Measurements from ENCODE around the gene MAN1A1. TPM values are rescaled to one million over a fixed set of nuclear protein-coding genes. Genes with fewer than 3 reads are reported as not detected.

MAN1A1 gene
- total RNA-seq, 4 donors from 2014 or later: 210 to 247 (median 229) TPM

DNA sequence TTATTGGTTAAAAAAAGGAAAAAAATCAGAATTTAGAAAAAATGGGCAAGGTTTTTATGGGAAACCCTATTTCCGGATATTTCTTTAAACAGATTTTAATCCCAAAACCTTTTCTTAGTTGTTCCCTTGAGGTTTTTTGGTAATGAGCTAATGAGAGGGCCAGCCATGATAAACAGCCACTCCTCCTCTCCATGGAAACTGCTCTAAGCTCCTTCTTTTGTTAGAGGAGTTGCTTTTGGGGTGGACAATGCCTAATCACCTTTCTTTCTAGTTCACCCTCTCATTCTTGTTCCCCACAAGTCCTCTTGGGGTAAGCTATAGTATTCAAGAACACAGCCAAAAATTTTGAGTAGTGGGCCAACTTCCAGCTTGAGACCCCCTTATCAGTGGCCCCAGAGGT, 166.1 kb downstream of the MAN1A1 start:
- TF ChIP-seq, protein P1, sequence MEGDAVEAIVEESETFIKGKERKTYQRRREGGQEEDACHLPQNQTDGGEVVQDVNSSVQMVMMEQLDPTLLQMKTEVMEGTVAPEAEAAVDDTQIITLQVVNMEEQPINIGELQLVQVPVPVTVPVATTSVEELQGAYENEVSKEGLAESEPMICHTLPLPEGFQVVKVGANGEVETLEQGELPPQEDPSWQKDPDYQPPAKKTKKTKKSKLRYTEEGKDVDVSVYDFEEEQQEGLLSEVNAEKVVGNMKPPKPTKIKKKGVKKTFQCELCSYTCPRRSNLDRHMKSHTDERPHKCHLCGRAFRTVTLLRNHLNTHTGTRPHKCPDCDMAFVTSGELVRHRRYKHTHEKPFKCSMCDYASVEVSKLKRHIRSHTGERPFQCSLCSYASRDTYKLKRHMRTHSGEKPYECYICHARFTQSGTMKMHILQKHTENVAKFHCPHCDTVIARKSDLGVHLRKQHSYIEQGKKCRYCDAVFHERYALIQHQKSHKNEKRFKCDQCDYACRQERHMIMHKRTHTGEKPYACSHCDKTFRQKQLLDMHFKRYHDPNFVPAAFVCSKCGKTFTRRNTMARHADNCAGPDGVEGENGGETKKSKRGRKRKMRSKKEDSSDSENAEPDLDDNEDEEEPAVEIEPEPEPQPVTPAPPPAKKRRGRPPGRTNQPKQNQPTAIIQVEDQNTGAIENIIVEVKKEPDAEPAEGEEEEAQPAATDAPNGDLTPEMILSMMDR (IDR thresholded peaks at IDR 0.05): no peak
- ATAC-seq (ENCODE audit: low FRiP score): no peak
- no peak for DNase-seq (ENCODE audit: low spot score)

DNA sequence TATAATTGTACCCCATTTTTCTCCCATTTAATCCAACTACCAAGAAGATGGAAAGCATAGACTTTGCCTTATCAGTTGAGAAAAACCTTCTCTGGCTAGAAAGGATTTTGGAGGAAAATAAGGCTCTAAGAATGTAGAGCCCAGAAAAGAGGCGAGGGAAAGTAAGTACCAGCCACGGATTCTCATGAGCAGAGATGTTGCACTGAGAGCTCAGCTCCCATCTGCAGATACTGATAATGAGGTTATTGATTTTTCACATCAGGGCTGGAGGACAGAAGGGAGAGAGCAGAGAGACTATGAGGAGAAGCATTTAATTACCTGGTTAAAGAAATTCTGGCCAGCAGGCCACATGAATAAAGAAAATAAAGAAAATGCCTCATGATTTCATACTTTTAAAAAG, 166.7 kb downstream of the MAN1A1 start:
- DNase-seq (ENCODE audit: low spot score) (no peak), ATAC-seq (ENCODE audit: low FRiP score) (no peak)
- TF ChIP-seq, protein P1 (IDR thresholded peaks at IDR 0.05): no peak

DNA sequence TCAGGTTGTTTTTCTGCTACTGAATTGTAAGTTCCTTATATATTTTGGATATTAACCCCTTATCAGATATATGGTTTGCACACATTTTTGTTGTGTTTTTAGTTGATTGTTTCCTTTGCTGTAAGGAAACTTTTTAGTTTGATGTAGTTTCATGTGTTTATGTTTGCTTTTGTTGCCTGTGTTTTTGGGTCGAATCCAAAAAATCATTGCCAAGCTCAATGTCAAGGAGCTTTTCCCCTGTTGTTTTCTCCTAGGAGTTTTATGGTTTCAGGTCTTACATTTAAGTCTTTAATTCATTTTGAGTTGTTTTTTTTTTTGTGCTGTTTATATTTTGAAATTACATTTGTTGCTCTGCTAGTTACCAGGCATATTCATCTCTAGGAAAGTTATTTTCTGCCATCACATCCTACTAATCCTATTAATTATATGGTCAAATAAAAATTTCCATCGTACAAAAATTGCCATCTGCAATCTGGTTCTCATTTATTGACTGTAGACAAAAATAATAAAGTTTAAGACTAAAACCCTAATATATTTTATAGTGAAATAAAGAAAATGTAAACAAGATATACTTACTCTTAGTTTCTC, 167.3 kb downstream of the MAN1A1 start:
- DNase-seq (ENCODE audit: low spot score): no peak
- TF ChIP-seq, protein P1 (IDR thresholded peaks at IDR 0.05): no peak
- no peak for ATAC-seq (ENCODE audit: low FRiP score)

DNA sequence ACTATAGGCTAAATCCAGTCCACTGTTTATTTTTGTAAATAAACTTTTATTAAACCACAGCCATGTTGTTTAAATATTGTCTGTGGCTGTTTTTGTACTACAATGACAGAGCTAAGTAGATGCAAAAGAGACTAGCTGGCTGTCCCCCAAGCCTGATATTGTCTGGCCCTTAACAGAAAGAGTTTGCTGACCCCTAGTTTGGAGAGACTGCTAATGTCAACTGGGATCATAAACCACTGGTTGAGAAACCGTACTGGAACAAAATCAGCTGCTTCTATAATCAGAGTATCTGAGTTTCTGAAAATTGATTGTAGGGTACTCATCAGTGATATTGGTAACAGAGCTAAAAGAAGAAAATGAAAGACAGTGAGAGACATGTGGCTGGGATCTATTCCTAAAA, 168.5 kb downstream of the MAN1A1 start:
- ATAC-seq (ENCODE audit: low FRiP score) (no peak), DNase-seq (ENCODE audit: low spot score) (no peak)
- TF ChIP-seq, protein P1 (IDR thresholded peaks at IDR 0.05): no peak

DNA sequence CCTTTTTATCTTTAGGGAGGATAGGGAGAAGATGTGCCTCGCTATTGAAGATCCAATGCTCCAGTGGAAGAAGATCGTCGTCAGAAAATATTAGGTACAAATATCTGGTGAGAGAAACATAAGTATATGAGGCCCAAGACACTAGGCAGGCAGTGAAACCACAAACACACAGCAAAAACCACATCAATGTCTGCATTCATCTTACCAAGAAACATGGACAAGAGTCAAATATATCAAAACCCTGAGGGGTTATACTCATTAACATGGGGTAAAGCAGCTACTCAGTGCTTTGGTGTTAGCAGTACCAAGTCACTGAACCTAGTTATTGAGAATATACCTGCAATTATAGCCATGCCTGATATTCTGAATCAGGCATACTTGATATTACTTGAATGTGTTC, 169.7 kb downstream of the MAN1A1 start:
- no peak for DNase-seq (ENCODE audit: low spot score)
- TF ChIP-seq, protein P1 (IDR thresholded peaks at IDR 0.05): no peak
- no peak for ATAC-seq (ENCODE audit: low FRiP score)

DNA sequence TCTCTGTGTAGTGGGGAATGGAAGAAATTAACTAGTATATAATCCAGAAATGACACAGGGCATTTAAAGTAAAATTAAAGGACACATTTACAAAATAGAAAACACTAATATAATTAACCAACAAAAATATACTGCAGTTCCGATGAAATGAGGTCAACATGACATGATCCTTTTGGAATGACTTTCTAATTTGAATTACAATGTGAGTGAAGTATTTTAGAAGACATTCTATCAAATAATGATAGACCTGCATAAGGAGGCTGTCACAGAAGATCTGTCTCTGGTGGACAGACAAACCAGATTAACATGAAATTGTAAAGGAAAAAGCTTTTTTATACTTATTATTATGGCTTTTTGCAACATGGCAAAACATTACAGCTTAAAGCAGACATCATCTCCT, 170.5 kb downstream of the MAN1A1 start:
- no peak for ATAC-seq (ENCODE audit: low FRiP score)
- TF ChIP-seq, protein P1 (IDR thresholded peaks at IDR 0.05): no peak
- DNase-seq (ENCODE audit: low spot score): no peak

DNA sequence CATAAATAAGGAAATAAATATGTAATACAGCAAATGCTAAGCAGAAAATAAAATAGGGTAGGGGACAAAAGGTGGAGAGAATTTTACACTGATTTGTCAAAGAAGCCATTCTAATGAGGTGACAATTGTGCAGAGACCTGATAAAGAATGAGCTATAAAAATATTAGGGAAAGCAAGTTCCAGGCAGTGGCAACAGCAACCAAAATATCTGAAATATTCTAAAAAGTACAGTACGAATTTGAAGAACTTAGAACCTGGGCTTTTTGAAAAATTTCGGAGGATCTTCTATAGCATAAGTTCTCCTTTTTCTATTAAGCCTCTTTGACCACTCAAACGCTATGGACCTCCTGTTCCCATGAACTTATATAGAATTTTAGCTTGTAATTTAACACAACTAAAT, 173.1 kb downstream of the MAN1A1 start:
- no peak for DNase-seq (ENCODE audit: low spot score)

More for the DNA sequence above, 173.1 kb downstream of the MAN1A1 start:
- TF ChIP-seq, protein P1 (IDR thresholded peaks at IDR 0.05): no peak
- ATAC-seq (ENCODE audit: low FRiP score): no peak

All from omental fat pad (tissue), 4 donors.